PFSK-1 (cell line): ENCODE measurements around the gene RPTOR.

Experiments used
- FOXP2 ChIP-seq: optimal IDR thresholded peaks from 2 replicates; pipeline ENCODE3; 2011; ENCODE audit warnings: borderline replicate concordance, control low read depth, inconsistent platforms; ENCODE audit not compliant: insufficient read depth; ENCODE audit errors: extremely low read length, extremely low read depth
- POLR2AphosphoS5 ChIP-seq: IDR thresholded peaks from 2 replicates; pipeline ENCODE4 v1.6.1; 2012; ENCODE audit warnings: low read depth, mild to moderate bottlenecking, control low read depth, low read length, moderate library complexity
- SIN3A ChIP-seq: IDR thresholded peaks from 2 replicates; pipeline ENCODE4 v1.6.1; 2012; ENCODE audit warnings: mild to moderate bottlenecking, low read length, moderate library complexity, borderline replicate concordance; ENCODE audit not compliant: insufficient read depth
- TAF1 ChIP-seq: IDR thresholded peaks from 2 replicates; pipeline ENCODE4 v1.6.1; 2012; ENCODE audit warnings: low read length, control low read depth, borderline replicate concordance; ENCODE audit not compliant: insufficient read depth
- TF ChIP-seq, protein P1 (sequence below), 2 experiments: IDR thresholded peaks; 2 replicates each; pipeline versions ENCODE4 v1.6.1 to v1.8.0; 2011 to 2012; ENCODE audit warnings: low read depth in 2 of 2, low read length in 2 of 2, control low read depth in 1 of 2, inconsistent platforms in 1 of 2, mild to moderate bottlenecking in 1 of 2, moderate library complexity in 1 of 2; ENCODE audit not compliant: insufficient read depth in 1 of 2

Gene RPTOR

GRCh38 chr17:80930335-80931279 lies 386.0 kb downstream of the RPTOR start:
- TF ChIP-seq POLR2AphosphoS5: no peak
- no peak for TF ChIP-seq FOXP2
- TF ChIP-seq, protein P1, sequence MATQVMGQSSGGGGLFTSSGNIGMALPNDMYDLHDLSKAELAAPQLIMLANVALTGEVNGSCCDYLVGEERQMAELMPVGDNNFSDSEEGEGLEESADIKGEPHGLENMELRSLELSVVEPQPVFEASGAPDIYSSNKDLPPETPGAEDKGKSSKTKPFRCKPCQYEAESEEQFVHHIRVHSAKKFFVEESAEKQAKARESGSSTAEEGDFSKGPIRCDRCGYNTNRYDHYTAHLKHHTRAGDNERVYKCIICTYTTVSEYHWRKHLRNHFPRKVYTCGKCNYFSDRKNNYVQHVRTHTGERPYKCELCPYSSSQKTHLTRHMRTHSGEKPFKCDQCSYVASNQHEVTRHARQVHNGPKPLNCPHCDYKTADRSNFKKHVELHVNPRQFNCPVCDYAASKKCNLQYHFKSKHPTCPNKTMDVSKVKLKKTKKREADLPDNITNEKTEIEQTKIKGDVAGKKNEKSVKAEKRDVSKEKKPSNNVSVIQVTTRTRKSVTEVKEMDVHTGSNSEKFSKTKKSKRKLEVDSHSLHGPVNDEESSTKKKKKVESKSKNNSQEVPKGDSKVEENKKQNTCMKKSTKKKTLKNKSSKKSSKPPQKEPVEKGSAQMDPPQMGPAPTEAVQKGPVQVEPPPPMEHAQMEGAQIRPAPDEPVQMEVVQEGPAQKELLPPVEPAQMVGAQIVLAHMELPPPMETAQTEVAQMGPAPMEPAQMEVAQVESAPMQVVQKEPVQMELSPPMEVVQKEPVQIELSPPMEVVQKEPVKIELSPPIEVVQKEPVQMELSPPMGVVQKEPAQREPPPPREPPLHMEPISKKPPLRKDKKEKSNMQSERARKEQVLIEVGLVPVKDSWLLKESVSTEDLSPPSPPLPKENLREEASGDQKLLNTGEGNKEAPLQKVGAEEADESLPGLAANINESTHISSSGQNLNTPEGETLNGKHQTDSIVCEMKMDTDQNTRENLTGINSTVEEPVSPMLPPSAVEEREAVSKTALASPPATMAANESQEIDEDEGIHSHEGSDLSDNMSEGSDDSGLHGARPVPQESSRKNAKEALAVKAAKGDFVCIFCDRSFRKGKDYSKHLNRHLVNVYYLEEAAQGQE (IDR thresholded peaks at IDR 0.05; ENCODE audit: insufficient read depth in 1 of 2, low read depth in 2 of 2, low read length in 2 of 2): no peak
- TF ChIP-seq TAF1: no peak
- TF ChIP-seq SIN3A: no peak

DNA sequence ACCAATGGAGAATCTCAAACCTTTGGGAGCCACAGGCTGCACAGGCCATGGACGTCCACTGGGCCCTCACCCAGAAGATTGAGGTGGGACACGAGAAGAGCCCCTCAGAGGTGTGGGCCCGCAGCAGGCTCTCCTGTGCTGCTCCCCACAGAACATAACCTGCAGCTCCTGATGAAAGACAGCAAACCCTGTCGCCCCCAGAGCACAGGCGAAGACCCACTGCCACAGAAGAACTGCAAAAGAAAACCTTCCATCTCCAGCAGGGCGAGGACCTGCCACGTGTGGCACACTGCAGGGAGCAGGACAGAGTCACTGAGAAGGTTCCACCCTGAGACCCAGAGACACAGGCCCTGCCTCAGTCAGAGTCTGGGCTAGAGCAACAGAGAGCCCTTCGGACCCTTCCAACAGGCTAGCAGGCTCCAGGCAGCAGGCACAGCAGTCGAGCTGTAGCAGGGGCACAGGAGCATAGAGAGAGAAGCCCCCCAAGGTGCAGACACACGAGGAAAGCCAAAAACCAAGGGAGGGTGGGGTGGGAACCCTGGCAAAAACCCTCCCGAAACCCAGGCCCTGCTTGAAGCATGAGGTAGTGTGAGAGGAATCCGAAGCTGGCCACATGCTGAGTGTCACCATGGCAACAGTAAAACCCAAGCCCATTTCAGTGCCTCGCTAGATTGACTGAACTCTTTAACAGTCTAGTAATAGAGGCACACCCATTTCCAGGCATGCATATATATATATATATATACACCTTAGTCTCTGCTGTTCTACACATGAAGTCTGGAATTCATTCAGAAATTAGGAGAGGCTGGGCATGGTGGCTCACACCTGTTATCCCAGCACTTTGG lies 387.0 kb downstream of the RPTOR start:
- no peak for TF ChIP-seq SIN3A
- no peak for TF ChIP-seq POLR2AphosphoS5
- no peak for TF ChIP-seq TAF1
- TF ChIP-seq, protein P1 (IDR thresholded peaks at IDR 0.05; ENCODE audit: insufficient read depth in 1 of 2, low read depth in 2 of 2, low read length in 2 of 2): no peak
- TF ChIP-seq FOXP2: no peak

GRCh38 chr17:80935526-80935925 lies 390.9 kb downstream of the RPTOR start:
- TF ChIP-seq SIN3A: no peak
- TF ChIP-seq POLR2AphosphoS5: no peak
- TF ChIP-seq FOXP2: no peak
- TF ChIP-seq, protein P1 (IDR thresholded peaks at IDR 0.05; ENCODE audit: insufficient read depth in 1 of 2, low read depth in 2 of 2, low read length in 2 of 2): no peak
- TF ChIP-seq TAF1: no peak

- TF ChIP-seq TAF1: no peak
- no peak for TF ChIP-seq POLR2AphosphoS5
- TF ChIP-seq SIN3A: no peak
- TF ChIP-seq, protein P1 (IDR thresholded peaks at IDR 0.05; ENCODE audit: insufficient read depth in 1 of 2, low read depth in 2 of 2, low read length in 2 of 2): no peak
- TF ChIP-seq FOXP2: no peak
These were observed 391.6 kb downstream of the RPTOR start for GRCh38 chr17:80936218-80936617.
